ENCODE measurements around the gene PCDHGB4. TPM values are rescaled to one million over a fixed set of nuclear protein-coding genes. Genes with fewer than 3 reads are reported as not detected.
A peak's percentile ranks its signal among the peaks of the same experiment; 100 is the strongest.
"Not testable (repeated sequence)": the region's sequence is repeated elsewhere in the genome, so short reads cannot be mapped to it uniquely, and the experiment has no call there.

The PCDHGB4 gene
- total RNA-seq: 2.1 and 3.1 TPM in 2 replicates

GRCh38 chr5:141387557-141388311, at the start of gene PCDHGB4:
Gene PCDHGB4 (plus strand): TSS chr5:141387698. CDS start chr5:141387885, 187 bp downstream.
- TF ChIP-seq CTCF (IDR thresholded peaks at IDR 0.05; ENCODE audit: insufficient read depth, low read length, severe bottlenecking): peak; percentile 59
- FAIRE-seq (peak; percentile 100), DNase-seq (ENCODE audit: low read depth) (peak; percentile 34)
- H3K4me3 ChIP-seq (ENCODE audit: low read depth, low read length): peak within 1 kb of the TSS; percentile 14
- H3K27me3 ChIP-seq (ENCODE audit: control insufficient read depth, insufficient read depth, low read length); H3K36me3 ChIP-seq (ENCODE audit: control insufficient read depth, insufficient read depth, low read length): not testable (repeated sequence)

- DNase-seq (ENCODE audit: low read depth) (peak; percentile 38), FAIRE-seq (no peak)
- H3K36me3 ChIP-seq (ENCODE audit: control insufficient read depth, insufficient read depth, low read length): no peaks in the 10 kb centered on the region
- TF ChIP-seq CTCF (IDR thresholded peaks at IDR 0.05; ENCODE audit: insufficient read depth, low read length, severe bottlenecking): peak; percentile 39
- no peaks in the 10 kb centered on the region for H3K27me3 ChIP-seq (ENCODE audit: control insufficient read depth, insufficient read depth, low read length)
- peak within 1 kb of the TSS; percentile 14 for H3K4me3 ChIP-seq (ENCODE audit: low read depth, low read length)
These were observed 48.8 kb upstream of the PCDHGB4 start, which contains the start of gene PCDHGA2 for GRCh38 chr5:141338538-141339306. Gene PCDHGA2 (plus strand): TSS chr5:141338760.

GRCh38 chr5:141340781-141341354, 46.6 kb upstream of the PCDHGB4 start:
- H3K4me3 ChIP-seq (ENCODE audit: low read depth, low read length); H3K36me3 ChIP-seq (ENCODE audit: control insufficient read depth, insufficient read depth, low read length); H3K27me3 ChIP-seq (ENCODE audit: control insufficient read depth, insufficient read depth, low read length); FAIRE-seq; DNase-seq (ENCODE audit: low read depth): not testable (repeated sequence)

- no peak for FAIRE-seq
These were observed 44.7 kb upstream of the PCDHGB4 start for GRCh38 chr5:141342773-141343172.

GRCh38 chr5:141343242-141343952, 44.1 kb upstream of the PCDHGB4 start, which contains the start of gene PCDHGA3:
Gene PCDHGA3 (plus strand): TSS chr5:141343829. CDS start chr5:141344034, 205 bp downstream.
- H3K27me3 ChIP-seq (ENCODE audit: control insufficient read depth, insufficient read depth, low read length): no peaks in the 10 kb centered on the region
- TF ChIP-seq CTCF (IDR thresholded peaks at IDR 0.05; ENCODE audit: insufficient read depth, low read length, severe bottlenecking): peak; percentile 30
- H3K4me3 ChIP-seq (ENCODE audit: low read depth, low read length): peak within 1 kb of the TSS; percentile 2
- no peak for FAIRE-seq
- H3K36me3 ChIP-seq (ENCODE audit: control insufficient read depth, insufficient read depth, low read length): no peaks in the 10 kb centered on the region
- peak; percentile 29 for DNase-seq (ENCODE audit: low read depth)

More at GRCh38 chr5:141342773-141343172, 44.7 kb upstream of the PCDHGB4 start:
- Histone ChIP-seq H3K4me3 (ENCODE audit: low read depth, low read length) (no peak overlapping the region), H3K27me3 (ENCODE audit: control insufficient read depth, insufficient read depth, low read length) (no peaks in the 10 kb centered on the region), H3K36me3 (ENCODE audit: control insufficient read depth, insufficient read depth, low read length) (no peaks in the 10 kb centered on the region)
- TF ChIP-seq CTCF (IDR thresholded peaks at IDR 0.05; ENCODE audit: insufficient read depth, low read length, severe bottlenecking): no peak
- DNase-seq (ENCODE audit: low read depth): no peak

All from bronchial epithelial cell (primary cell).